Fibroblast of skin of scalp (primary cell): ENCODE results near the gene PSMC1.

Experiments used
- DNase-seq: peaks from one replicate; pipeline ENCODE4 v3.0.0-alpha.2; 2013

The PSMC1 gene

DNA sequence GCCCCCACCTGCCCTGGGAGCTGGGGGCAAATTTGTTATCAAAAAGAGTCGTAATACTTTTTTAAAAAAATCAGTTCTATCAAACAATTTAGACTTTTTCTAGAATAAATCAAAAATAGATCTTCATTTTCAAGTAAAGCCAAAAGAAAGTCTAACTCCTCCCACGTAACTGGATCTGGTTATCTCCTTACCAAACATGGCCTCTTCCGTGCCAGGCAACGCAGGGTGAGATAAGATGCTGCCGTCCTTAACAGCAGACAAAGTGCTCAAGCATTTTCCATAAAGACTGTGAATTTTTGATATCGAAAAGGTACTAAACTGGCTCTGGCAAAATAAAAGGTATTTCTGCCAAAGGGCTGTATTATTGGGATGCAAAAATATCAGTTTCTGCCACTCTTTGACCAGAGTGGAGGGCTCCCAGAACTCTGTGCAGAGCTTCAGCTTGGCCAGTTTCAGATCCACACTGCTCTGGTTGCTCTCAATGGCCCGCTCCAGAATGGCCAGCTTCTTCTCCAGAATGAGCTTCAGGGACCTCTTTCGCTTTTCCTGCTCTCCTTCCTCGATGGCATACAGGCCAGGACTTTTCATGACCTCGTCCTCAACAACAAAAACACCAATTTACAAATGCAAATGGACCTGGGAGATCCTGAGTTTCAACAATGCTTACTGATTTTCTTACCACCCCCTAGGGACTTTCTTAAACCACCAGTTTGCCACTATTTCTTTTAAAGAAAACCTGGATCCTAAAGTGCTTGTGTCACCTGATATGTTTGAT lies 46.4 kb downstream of the PSMC1 start:
- DNase-seq = no peak

DNA sequence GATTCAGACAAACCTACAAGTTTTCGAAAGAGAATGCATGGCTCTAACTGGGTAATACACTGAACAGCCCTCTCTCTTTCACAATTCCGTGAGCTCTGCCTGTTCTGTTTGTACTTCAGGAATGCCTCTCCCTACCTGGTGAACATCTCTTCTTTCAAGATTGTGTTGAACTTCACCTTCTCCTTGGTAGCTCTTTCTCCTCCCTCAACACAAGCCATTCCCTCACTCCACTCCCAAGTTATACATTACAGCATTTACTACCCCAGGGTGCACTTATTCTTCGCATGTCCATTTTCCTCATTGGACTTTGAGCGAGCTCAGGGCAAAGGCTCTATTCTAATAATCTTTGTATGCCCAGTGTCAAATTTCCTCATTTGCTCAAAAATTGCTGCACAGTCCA lies 47.1 kb downstream of the PSMC1 start:
- DNase-seq = no peak

DNA sequence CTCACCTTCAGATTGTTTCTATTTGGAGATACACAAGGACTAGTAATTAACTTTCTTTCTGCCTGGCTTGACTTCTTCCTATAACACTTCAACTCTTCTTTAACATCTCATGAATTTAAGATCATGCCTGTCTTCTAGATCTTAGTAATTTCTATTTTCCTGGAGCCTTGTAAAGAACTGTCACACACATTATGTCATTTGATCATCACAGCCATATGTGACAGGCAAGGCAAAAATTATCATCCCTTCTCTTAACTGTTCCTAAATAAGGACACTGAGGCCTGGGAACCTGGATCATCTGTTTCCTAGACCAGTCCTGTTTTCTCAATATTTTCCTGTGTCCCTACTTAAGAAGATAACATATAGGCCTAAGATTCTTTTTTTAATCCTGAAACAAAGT lies 48.1 kb downstream of the PSMC1 start:
- DNase-seq = no peak

DNA sequence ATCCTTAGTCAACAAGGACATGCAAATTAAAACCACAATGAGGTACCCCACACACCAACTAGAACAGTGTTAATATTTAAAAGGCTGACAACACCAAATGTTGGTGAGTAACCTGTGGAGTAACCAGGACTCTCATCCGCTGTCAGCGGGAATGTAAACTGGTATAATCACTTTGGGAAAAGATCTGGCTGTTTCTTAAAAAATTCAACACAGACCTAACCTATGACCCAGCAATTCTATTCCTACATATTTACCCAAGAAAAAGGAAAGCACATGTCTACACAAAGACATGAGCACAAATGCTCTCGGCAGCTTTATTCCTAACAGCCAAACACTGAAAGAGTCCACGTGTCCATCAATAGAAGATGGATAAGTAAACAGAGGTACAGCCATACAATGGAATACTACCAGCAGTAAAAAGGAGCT lies 48.8 kb downstream of the PSMC1 start:
- DNase-seq = no peak

DNA sequence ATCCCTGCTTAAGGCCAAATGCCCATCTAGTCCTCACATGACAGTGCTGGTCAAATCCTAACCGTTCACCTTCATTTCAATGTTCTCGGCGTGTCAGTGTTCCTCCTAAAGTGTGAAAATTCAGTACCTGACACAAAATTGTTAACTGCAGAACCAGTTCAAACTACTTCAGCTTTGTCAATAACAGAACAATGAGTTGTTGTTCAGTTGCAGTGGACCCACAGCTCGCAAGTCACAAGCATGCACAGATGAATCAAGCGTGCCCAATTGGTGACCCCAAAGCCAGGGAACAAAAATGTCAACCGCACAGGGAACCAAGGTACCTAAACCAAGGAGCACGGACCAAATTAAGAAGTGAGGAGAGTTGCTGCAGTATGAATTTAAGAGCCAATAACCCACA lies 52.2 kb downstream of the PSMC1 start:
- no peak for DNase-seq

DNA sequence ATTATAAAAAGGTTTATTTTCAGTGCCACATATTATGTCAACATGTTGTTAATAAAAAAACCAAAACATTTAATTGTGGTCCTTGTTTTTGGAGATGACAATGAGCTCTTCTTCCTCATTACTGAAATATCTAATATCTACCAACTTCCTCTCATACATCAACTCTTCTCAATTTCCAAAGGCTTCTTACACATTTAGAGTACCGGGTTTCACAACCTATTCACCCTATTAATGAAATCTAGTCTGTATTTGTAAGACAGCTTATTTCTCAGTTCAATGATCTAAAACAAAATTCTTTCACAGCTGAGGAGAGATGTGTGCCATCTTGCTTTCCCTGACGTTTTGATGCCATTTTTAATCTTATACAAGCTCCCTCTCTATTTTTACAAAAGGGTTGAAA lies 60.9 kb downstream of the PSMC1 start:
- DNase-seq = no peak

DNA sequence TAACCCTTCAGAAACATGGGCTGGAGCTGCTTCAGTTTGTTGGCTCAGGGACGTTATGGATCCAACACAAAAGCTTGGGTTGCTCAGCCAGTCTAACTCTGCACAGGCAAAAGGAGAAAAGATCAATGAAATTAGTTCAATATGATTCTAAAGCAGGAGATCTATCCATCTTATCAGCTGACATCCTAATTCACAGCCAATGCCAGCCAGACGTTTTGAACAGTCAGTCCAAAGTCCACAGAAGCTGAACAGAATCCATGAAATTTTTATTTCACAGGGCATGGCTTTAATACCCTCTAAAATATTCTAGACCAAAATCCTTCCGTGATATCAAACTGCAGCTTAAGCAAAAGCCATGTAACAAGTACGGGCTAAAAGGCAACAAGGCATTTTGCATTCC lies 61.7 kb downstream of the PSMC1 start:
- DNase-seq = no peak

DNA sequence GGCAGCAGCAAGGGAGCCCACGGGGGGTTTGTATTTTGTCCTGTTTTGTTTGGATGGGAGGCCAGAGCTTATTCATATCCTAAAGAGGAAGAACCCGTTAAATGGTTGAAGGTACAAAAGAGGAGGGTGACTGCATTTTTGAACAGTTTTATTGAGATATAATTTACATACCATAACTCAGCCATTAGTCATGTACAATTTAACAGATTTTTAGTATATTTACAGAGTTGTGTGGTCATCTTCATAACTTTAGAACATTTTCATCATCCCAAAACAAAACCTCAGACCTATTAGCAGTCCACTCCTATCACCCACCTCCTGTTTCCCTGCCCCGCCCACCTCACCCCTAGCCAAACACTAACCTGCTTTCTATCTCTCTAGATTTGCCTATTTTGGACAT lies 62.8 kb downstream of the PSMC1 start:
- peak; percentile 25 for DNase-seq

DNA sequence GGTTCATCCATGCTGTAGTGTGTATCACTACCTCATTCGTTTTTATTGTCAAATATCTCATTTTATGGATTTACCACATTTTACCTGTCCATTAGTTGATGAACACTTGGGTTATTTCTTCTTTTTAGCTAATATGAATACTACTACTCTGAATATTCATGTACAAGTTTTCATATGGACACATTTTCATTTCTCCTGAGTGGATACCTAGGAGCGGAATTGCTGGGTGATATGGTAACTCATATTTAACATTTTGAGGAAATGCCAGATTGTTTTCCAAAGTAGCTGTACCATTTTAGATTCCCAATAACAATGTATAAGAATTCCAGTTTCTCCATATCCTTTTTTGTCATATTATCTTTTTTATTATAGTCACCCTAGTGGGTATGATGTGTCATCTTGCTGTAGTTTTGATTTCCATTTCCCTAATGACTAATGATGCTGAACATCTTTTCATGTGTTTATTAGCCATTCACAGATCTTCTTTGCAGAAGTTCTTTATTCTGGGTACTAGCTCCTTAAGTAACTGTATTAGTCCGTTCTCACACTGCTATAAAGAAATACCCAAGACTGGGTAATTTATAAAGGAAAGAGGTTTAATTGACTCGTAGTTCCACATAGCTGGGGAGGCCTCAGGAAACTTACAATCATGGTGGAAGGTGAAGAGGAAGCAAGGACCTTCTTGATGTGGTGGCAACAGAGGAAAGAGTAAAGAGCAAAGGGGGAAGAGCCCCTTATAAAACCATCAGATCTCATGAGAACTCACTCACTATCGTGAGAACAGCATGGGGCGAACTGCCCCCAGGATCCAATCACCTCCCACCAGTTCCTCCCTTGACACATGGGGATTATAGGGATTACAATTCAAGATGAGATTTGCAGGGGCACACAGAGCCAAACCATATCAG lies 63.5 kb downstream of the PSMC1 start:
- DNase-seq = no peak

DNA sequence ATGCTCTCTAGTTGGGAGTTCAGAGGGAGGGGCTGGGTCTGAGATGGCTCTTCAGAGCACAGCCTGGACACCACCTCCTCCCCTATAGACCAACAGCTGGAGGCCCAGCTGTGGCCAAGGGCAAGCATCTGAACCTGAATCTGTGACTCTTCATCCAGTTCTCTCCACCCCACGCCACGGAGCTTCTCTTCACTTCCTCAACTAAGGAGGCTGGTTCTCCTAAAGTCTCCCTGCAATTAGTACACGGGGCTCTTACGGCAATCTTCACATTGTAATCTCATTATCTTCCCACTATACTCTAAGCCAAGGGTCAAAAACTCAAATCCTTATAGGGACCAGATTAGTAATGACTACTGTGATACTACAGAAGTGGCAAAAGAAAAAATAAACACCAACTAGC lies 65.5 kb downstream of the PSMC1 start:
- no peak for DNase-seq
